HEK293T (cell line): ENCODE data around the gene STAT5B.

Experiments
- CTCF ChIA-PET: fragments of 350-600 bp; formaldehyde crosslinking; extraction: SDS; loops from one replicate; lab custom pipeline; 2021; ENCODE audit warnings: antibody characterized with exemption, inconsistent platforms; lab: Yijun Ruan, JAX
- POLR2A ChIA-PET: fragments of 350-600 bp; formaldehyde crosslinking; extraction: SDS; loops from one replicate; lab custom pipeline; 2020; ENCODE audit warnings: antibody characterized with exemption, inconsistent platforms; lab: Yijun Ruan, JAX
- DNase-seq: peaks from one replicate; pipeline ENCODE4 v3.0.0; 2012; ENCODE audit warnings: mixed read lengths; ENCODE audit errors: extremely low spot score
- ARNT ChIP-seq: fragments of 450-650 bp; IDR thresholded peaks from 2 replicates; pipeline ENCODE4 v1.6.1; 2017; ENCODE audit warnings: mild to moderate bottlenecking
- BHLHE40 ChIP-seq: fragments of 450-650 bp; IDR thresholded peaks from 2 replicates; pipeline ENCODE4 v1.6.1; 2016; ENCODE audit warnings: mild to moderate bottlenecking, moderate library complexity, borderline replicate concordance
- CTBP1 ChIP-seq: fragments of 450-650 bp; IDR thresholded peaks from 2 replicates; pipeline ENCODE4 v1.6.1; 2016; ENCODE audit warnings: borderline replicate concordance
- ELF4 ChIP-seq: fragments of 450-650 bp; IDR thresholded peaks from 2 replicates; pipeline ENCODE4 v1.6.1; 2017; ENCODE audit warnings: antibody characterized with exemption
- FOXA1 ChIP-seq: fragments of 450-650 bp; IDR thresholded peaks from 2 replicates; pipeline ENCODE4 v1.6.1; 2016; ENCODE audit warnings: mild to moderate bottlenecking
- FOXK2 ChIP-seq: fragments of 450-650 bp; IDR thresholded peaks from 2 replicates; pipeline ENCODE4 v1.6.1; 2016; ENCODE audit warnings: mild to moderate bottlenecking
- FOXM1 ChIP-seq: fragments of 450-650 bp; IDR thresholded peaks from 2 replicates; pipeline ENCODE4 v1.6.1; 2017; ENCODE audit warnings: mild to moderate bottlenecking, borderline replicate concordance
- HDGF ChIP-seq: fragments of 450-650 bp; IDR thresholded peaks from 2 replicates; pipeline ENCODE4 v1.6.1; 2017; ENCODE audit warnings: antibody characterized with exemption, borderline replicate concordance
- L3MBTL2 ChIP-seq: fragments of 450-650 bp; conservative IDR thresholded peaks from 2 replicates; pipeline ENCODE4 v1.6.1; 2016; ENCODE audit warnings: mild to moderate bottlenecking
- LEF1 ChIP-seq: fragments of 450-650 bp; IDR thresholded peaks from 2 replicates; pipeline ENCODE4 v1.6.1; 2017; ENCODE audit warnings: mild to moderate bottlenecking, borderline replicate concordance
- NFRKB ChIP-seq: fragments of 450-650 bp; IDR thresholded peaks from 2 replicates; pipeline ENCODE4 v1.6.1; 2016; ENCODE audit warnings: mild to moderate bottlenecking, moderate library complexity
- SP1 ChIP-seq: fragments of 450-650 bp; IDR thresholded peaks from 2 replicates; pipeline ENCODE4 v1.6.1; 2017
- SUZ12 ChIP-seq: fragments of 450-650 bp; IDR thresholded peaks from 2 replicates; pipeline ENCODE4 v1.6.1; 2016; ENCODE audit warnings: mild to moderate bottlenecking
- TARDBP ChIP-seq: fragments of 450-650 bp; IDR thresholded peaks from 2 replicates; pipeline ENCODE4 v1.6.1; 2016
- ZNF384 ChIP-seq: fragments of 450-650 bp; IDR thresholded peaks from 2 replicates; pipeline ENCODE4 v1.6.1; 2016
- TF ChIP-seq, protein P1 (sequence below): fragments of 450-650 bp; IDR thresholded peaks from 2 replicates; pipeline ENCODE4 v1.6.1; 2016

Gene STAT5B

DNA sequence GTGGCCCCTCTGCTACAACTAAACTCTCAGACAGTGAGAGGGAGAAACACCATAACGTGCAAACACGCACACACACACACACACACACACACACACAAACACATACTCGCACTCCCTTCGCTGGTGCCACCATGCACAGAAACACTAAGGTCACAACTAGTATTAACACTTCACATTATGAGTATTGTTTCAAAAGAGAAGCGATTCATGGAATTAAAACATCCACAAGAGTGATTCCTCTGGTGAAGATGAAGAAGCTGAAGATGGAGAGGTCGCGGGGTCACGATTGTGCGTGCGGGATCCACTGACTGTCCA, 74.8 kb downstream of the STAT5B start:
- DNase-seq: no peak
- CTCF ChIA-PET: interaction anchor here (0.6 kb wide), 1 partner anchor 21 kb away, joined by 3 read pairs; no protein-coding TSS in a partner anchor
- TF ChIP-seq TARDBP: no peak
- no peak for TF ChIP-seq FOXM1
- no peak for TF ChIP-seq FOXK2
- POLR2A ChIA-PET: no interaction called here

DNA sequence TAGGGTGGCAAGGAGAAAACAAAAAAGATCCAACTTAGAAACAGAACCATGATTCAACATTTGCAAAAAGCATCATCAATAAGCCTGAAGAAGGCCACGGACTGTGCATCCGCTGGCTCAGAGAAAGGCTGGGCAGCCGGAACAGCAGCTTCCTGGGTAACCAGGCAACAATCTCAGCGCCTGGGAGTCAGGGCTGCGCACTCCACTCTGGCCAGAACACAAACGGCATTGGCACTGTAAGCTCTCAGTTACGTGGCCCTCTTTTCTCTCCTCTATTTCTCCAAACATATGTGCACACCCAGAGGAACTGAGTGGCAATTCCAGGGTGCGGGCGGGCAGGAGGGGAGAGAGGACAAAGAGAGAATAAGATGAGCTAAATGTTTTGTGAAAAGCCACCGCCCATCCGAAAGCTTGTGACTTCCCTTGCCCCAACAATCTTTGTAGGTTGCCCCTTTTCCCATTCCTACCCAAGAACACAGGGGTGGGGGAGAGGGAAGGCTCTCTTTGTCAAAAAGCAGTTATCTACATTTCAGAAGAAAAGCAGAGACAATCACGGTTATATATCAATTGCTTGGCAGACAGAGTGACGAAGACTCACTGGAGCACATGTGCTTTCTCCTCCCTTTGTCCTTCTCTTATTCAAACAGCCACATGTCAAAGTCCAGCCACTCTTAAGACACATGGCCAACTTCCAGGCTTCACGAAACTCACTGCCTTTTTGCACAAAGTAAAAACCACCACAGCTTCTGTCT, 75.3 kb downstream of the STAT5B start:
- CTCF ChIA-PET: no interaction called here
- no peak for DNase-seq
- POLR2A ChIA-PET: interaction anchor here (0.6 to 1.0 kb wide), 2 partner anchors 9 to 13 kb away, joined by 3 to 4 read pairs; no protein-coding TSS in a partner anchor
- TF ChIP-seq BHLHE40: no peak

DNA sequence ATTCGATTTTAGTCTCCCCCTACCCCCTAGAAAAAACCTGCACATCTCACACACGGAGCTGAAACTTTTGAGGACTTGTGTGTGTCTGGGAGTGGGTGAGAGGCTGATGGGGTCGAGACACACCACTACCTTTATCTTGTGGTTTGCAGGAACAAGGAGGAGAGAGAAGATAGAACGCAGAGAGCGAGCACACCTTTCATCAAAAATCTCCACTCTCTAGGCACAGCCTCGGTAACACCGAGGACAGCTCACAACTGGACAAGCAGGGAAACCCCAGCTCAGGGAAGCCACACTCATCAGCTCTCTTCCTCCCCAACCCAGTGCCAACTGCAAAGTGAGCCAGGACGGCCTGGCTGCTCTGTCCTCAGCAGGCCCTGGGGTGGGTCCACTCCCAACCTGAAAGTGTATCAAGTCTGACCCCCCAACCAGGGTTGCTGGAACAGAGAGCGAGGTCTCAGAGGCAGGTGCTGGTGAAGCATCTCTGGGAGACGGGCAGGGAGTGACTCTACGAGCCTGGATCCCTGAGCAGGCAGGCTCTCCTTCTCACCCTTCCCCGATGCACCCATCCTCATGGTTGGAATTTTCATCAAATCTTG, 76.7 kb downstream of the STAT5B start:
- TF ChIP-seq HDGF (no peak), FOXM1 (no peak), L3MBTL2 (no peak), BHLHE40 (no peak), FOXA1 (no peak), FOXK2 (no peak), ELF4 (no peak), SP1 (no peak)
- TF ChIP-seq, protein P1, sequence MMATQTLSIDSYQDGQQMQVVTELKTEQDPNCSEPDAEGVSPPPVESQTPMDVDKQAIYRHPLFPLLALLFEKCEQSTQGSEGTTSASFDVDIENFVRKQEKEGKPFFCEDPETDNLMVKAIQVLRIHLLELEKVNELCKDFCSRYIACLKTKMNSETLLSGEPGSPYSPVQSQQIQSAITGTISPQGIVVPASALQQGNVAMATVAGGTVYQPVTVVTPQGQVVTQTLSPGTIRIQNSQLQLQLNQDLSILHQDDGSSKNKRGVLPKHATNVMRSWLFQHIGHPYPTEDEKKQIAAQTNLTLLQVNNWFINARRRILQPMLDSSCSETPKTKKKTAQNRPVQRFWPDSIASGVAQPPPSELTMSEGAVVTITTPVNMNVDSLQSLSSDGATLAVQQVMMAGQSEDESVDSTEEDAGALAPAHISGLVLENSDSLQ: no peak
- ChIA-PET POLR2A (interaction anchor here (1.0 kb wide), 1 partner anchor 12 kb away, joined by 3 read pairs; no protein-coding TSS in a partner anchor), CTCF (no interaction called here)
- no peak for DNase-seq

DNA sequence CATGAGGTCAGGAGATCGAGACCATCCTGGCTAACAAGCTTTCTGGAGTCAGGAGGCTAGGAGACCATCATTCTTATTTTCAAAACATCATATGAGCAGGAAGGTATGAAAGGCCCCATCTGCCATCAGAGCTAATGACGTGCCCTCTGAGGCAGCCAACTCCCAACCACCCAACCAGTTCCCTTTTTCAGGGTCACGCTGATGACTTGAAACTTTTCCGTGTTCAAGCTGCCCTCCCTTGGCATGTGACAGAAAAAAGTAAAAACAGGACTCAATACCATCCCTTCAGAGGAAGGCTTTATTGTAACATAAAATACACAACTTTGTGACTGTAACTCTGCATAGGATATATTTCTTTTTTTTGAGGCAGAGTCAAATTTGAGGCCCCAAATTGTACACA, 77.3 kb downstream of the STAT5B start:
- POLR2A ChIA-PET: no interaction called here
- CTCF ChIA-PET: no interaction called here
- no peak for DNase-seq
- TF ChIP-seq, protein P1: no peak
- TF ChIP-seq FOXA1 (no peak), FOXM1 (no peak), NFRKB (no peak), ARNT (no peak), ZNF384 (no peak), BHLHE40 (no peak), HDGF (no peak), SUZ12 (no peak), TARDBP (no peak), ELF4 (no peak), FOXK2 (no peak), L3MBTL2 (no peak), LEF1 (no peak), SP1 (no peak), CTBP1 (no peak)

DNA sequence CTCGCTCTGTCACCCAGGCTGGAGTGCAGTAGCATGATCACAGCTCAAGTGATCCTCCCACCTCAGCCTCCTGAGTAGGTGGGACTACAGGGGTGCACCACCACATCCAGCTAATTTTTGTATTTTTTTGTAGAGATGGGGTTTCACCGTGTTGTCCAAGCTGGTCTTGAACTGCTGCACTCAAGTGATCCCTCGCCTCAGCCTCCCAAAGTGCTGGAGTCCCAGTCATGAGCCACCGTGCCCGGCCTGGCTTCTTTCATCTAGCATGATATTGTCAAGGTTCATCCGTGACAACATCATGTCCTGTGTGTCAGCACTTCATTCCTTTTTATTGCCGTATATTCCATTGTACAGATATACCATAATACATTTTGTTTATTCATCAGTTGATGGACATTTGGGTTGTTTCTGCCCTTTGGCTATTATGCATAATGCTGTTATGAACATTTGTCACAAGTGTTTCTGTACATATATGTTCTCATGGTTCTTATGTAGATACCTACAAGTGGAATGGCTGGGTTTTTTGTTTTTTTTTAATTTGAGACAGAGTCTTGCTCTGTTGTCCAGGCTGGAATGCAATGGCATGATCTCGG, 78.5 kb downstream of the STAT5B start:
- DNase-seq: no peak
- CTCF ChIA-PET: no interaction called here
- POLR2A ChIA-PET: no interaction called here

More for the DNA sequence above, 78.5 kb downstream of the STAT5B start:
- TF ChIP-seq CTBP1 (no peak), BHLHE40 (no peak), FOXK2 (no peak), L3MBTL2 (no peak), ZNF384 (no peak), TARDBP (no peak), LEF1 (no peak)
- TF ChIP-seq, protein P1: no peak
